ENCODE measurements around the gene DOCK2.

The DOCK2 gene

GRCh38 chr5:169873642-169874041, 236.6 kb downstream of the DOCK2 start:
- DNase-seq = no peak

- DNase-seq = no peak
Observed at GRCh38 chr5:169874621-169875020, 237.5 kb downstream of the DOCK2 start.

DNA sequence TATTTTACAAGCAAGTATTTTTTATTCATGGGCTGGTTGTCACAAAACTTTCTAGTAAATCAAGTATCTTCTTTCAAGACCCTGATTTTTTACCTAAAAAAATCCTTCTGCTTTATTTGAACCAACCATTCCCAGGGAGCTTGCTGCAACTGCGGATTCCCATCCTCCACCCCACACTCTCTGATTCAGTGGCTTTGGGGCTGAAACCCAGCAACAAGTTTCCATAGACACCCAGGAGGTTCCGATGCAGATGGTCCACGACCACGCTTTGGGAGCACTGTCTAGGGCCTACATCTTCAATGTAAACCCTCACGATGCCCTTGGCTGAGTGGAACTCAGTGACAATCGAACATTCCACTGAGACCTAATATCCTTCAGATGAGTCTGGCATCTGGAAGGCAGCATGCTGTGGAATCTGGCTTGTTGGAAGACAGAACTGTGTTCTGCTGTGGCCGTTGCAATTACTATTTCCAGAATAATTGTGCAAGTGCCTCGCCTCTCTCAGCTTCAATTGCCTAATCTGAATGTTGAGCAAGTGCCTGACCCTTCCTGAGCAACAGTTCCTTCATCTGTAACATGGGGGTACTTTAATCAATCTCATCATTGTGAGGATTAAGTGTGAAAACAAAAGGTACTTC, 238.1 kb downstream of the DOCK2 start:
- no peak for DNase-seq

DNA sequence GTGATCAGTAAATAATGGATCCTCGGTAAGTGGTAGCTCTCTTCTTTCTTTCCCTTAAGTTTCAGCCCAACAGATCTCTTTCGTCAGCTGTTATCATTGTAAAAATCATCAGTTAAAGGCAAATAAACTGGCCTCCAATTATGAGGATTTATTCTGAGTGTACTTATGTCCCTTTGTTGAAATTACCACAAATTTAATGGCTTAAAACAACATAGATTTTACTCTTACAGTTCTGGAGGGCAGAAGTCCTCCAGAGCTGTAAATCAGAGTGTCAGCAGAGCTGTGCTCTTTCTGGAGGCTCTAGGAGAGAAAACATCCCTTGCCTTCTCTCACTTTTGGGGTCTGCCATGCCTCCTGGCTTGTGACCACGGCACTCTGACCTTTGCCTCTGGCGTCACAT, 238.7 kb downstream of the DOCK2 start:
- no peak for DNase-seq

DNA sequence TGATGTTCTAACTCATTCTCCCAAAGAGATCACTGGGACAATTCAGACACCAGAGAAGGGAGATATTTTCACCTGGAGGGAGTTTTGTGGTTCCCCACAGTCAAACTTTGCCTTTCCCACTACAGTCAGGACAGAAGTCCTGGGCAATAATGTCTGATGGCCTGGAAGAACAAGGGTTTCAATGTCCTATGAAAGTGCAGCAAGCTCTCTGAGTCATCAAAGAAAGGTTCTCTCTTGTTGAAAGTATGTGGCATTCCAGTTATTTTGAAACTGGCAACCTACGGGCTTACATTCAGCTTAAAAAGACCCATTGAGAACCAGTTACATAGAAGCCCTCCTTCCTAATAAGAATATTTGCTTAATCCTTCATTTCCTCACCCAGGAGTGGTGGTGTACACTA, 239.3 kb downstream of the DOCK2 start:
- DNase-seq = no peak

GRCh38 chr5:169880012-169880663, 243.1 kb downstream of the DOCK2 start:
- DNase-seq = no peak

DNA sequence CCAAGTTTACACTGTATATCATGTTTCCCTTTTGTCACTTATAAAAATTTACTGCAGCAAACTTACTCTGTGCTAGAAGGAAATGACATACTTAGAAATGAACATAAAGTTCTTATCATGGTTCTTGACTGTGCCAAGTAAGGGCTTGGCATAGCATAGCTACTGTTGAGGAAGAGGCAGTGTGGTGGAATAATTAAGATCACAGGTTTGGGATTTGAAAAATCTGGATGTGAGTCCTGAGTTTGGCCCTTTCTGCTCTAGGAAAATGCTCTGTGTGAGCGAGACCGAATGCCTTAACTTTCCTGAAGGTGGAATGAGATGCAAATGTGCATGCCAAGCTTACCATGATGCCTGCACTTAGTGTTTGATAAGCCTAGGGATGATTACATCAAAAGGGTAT, 243.7 kb downstream of the DOCK2 start:
- DNase-seq = no peak

- no peak for DNase-seq
Observed at GRCh38 chr5:169881702-169882303, 244.7 kb downstream of the DOCK2 start.

GRCh38 chr5:169886033-169886432, 249.0 kb downstream of the DOCK2 start:
- no peak for DNase-seq

DNA sequence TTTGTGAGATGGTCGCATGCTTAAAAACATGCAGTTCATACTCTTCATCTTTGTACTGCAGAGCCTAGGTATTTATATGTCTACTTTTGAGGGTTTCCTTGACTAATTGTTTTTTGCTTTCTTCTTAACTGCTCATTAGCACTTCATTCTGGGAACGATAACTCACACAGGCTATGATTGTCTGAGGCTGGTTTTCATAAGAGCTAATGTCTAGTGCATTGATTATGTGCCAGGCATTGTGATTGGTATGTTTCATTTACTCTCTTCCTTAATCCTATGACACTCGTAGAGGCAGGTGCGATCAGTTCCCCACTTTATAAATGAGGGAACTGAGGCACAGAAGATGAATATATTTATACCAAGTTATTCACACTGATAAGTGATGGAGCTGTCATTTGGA, 249.6 kb downstream of the DOCK2 start:
- DNase-seq = no peak

GRCh38 chr5:169889572-169889971, 252.5 kb downstream of the DOCK2 start:
- DNase-seq = no peak

DNA sequence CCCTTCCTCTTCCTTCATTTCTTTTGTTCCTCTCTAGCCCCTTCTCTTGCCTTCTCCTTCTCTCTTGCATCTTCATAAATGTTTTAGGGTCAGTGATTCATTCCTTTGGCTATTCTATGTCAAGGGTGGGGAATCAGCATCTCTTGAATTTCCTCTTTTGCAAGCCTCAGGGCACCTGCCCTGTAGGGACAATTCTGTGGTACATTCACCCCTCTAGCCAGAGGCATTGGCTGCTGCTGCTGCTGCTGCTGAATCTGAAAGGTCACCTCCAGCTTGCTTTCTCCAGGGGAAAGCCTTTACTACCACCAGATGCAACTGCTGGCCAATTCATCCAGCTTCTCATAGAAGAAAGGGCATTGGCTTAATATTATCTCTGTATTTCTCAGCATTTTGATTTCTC, 255.9 kb downstream of the DOCK2 start:
- DNase-seq = no peak

DNA sequence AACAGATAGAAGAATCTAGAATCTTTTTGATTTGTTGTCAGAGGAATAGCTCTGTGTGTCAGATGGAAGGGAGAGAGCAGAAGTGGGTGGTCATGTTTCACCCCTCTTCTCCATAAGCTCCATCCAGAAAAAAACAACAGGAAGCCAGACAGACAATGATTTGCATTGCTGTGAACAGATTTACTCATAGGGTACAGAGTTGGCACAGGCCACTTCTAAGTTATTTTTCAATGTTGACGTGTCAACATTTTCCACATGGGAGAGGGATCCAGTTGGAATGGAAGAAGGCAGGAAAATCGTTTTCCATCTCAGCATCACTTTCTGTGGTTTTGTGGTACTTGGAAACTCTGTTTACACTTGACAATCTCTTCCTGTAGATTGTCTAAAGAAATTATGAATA, 256.5 kb downstream of the DOCK2 start:
- no peak for DNase-seq

GRCh38 chr5:169895926-169896325, 258.9 kb downstream of the DOCK2 start:
- DNase-seq = no peak

- DNase-seq = no peak
Observed at GRCh38 chr5:169897481-169897880, 260.4 kb downstream of the DOCK2 start.

DNA sequence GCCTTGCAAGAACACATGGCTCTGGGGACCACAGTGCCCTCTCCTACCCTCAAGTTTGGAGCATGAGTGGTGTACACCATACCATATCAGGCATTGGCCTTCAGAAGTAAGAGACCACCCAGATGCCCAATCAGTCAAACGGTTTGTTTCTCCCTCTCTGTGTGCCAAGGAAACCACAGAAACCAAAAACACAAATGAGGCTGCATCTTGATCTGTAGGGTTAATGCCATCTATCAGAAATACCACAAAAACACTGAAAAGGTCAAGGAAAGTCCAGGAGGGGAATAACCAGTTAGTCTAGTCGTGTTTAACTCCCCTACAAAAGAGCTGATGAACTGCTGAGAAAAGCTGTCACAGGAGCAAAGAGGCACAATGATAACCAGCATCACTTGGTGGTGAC, 264.8 kb downstream of the DOCK2 start:
- no peak for DNase-seq

DNA sequence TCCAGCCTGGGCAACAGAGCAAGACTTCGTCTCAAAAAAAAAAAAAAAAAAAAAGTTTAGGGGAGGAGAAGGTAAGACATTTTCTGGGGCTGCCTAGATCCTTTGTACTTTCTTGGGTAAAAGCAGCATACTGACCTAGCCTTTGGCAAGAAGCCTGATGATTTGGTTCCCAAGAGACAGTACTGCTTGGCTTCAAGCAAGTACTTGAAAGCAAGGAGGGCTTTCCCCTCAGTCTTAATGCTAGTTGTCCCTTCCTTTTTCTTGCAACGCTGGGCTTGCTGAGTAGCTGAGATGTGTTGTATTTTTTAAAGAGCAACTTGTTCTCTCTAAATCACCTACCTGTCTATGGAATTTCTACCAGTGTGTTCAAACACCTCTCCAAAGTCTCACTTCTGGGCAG, 267.0 kb downstream of the DOCK2 start:
- DNase-seq = no peak

- DNase-seq = no peak
Observed at GRCh38 chr5:169904508-169904907, 267.4 kb downstream of the DOCK2 start.

GRCh38 chr5:169905017-169905416, 267.9 kb downstream of the DOCK2 start:
- DNase-seq = no peak

DNA sequence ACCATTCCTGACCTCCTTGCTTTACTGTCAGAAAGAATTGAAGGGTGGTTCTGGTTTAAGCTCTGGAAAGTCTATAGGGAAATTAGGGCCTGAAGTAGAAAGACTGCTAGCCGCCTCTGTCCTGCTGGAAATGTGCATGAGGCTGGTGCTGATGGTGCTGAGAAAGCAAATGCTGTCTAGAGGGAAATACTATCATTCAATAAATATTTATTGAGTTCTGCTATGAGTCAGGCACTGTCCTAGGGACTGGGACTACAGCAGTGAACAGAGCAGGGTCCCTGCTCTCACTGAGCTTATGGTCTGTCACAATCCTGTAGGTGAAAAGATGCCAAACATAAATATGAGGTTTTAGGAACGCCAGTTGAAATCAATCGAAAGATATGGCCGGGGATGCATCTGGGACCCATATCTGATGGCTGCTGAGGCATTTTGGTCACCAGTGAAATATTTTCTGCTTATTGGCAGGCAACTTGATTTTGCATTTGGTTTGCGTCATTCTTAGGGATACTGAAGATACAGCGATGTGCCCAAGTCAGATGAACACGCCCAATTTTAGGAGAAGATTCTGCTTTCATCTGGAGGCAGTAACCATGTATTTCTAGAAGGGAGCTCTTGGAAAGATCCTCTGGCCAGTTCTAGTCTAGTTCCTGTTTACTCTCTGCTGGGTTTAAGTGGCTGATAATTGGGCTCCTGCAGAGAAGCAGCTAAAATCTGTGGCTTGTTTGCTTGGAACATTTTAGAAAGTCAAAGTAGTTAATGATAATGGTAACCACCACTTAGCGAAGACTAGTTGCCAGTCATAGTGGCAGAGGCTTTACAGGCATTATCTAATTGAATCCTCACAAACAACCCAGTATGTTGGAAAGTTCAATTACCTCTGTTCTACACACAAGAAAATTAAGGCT, 269.9 kb downstream of the DOCK2 start:
- no peak for DNase-seq

GRCh38 chr5:169908864-169909263, 271.8 kb downstream of the DOCK2 start:
- no peak for DNase-seq

DNA sequence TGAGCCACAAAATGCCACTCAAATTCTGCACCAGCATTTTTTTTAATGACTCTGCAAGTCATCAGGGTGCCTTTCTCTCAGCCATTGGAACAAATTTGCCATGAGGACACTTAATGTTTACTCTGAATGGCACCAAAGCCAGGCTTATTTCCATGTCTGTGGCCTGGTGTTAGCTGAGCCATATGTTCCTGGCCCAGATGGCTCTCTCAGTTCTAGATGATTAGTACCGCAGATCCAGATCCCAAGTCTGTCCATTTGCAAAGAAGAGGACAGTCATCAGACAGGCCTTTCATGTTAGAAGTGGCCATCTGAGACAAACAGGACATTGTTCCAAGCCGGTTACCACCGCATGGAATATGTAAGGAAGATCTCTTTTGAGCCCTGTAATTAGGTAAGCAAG, 272.9 kb downstream of the DOCK2 start:
- DNase-seq = no peak

- DNase-seq = no peak
Observed at GRCh38 chr5:169910393-169910792, 273.3 kb downstream of the DOCK2 start.
